Measurements from ENCODE around the gene BBS5.
"Not testable (repeated sequence)": the region's sequence is repeated elsewhere in the genome, so short reads cannot be mapped to it uniquely, and the experiment has no call there.

Gene BBS5

GRCh38 chr2:169486487-169486886, 7.2 kb downstream of the BBS5 start:
- no peak for DNase-seq (ENCODE audit: low read depth)

GRCh38 chr2:169490834-169491233, 11.5 kb downstream of the BBS5 start:
- no peak for DNase-seq (ENCODE audit: low read depth)

GRCh38 chr2:169491378-169491777, 12.1 kb downstream of the BBS5 start:
- DNase-seq (ENCODE audit: low read depth): no peak

DNA sequence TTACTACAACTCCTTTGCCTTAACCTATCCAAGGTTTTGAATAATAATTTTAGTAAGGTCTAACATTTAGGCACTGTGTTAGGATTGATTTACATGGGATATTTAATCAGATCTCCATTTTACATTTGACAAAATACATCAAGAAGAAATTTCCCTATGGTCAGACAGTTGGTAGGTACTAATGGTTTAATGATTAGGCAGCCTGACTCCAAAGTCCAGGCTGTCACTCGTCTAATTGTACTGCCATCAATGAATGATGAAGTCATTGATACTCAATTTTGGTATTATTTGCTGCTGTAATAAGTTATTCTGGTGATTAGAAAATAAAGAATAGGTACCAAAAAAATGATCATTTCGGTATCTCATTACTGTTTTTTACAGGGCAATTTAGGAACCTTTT, 14.1 kb downstream of the BBS5 start:
- no peak for DNase-seq (ENCODE audit: low read depth)

GRCh38 chr2:169495310-169495928, 16.1 kb downstream of the BBS5 start:
- no peak for DNase-seq (ENCODE audit: low read depth)

- no peak for DNase-seq (ENCODE audit: low read depth)
Measured at GRCh38 chr2:169504651-169505050, 25.4 kb downstream of the BBS5 start.

- no peak for DNase-seq (ENCODE audit: low read depth)
Measured at GRCh38 chr2:169507698-169508097, 28.4 kb downstream of the BBS5 start.

DNA sequence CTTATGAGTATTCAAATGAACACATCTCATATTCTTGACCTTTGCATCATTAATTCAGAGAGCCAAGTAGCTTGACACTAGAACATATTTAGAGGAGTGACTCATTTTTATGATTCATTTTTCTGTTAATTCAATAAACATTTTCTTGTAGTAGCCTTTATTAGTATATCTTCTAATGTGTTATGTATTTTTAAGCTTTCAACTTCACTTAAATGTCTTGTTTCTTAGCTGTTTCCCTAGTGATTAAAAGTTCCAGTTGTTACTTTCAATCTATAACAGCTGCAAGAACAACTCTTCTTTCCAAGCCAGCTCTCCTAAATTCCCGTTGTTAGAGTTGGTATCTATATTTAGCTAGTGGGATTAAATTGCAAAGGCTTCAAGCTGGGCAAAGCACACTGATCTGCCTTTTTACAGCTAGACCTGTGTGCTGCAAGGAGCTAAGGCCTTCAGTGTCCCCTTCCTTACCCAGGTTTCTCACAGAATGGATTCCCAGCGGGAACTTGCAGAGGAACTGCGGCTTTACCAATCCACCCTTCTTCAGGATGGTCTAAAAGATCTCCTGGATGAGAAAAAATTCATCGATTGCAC, 30.1 kb downstream of the BBS5 start, which contains the start of gene KLHL41:
Gene KLHL41 (plus strand): TSS at position 405 of the 588 bp plus-strand sequence. CDS start 77 bp downstream, at position 482.
- DNase-seq (ENCODE audit: low read depth): no peak

GRCh38 chr2:169509955-169510354, 30.7 kb downstream of the BBS5 start:
- DNase-seq (ENCODE audit: low read depth): no peak

DNA sequence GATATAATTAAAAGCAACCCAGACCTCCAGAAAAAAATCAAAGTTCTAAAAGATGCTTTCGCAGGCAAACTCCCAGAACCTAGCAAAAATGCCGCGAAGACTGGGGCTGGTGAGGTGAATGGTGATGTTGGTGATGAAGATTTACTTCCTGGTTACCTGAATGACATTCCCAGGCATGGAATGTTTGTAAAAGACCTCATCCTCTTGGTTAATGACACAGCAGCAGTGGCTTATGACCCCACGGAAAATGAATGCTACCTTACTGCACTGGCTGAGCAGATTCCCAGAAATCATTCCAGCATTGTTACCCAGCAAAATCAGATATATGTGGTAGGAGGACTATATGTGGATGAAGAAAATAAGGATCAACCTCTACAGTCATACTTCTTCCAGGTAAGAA, 31.2 kb downstream of the BBS5 start:
- no peak for DNase-seq (ENCODE audit: low read depth)

DNA sequence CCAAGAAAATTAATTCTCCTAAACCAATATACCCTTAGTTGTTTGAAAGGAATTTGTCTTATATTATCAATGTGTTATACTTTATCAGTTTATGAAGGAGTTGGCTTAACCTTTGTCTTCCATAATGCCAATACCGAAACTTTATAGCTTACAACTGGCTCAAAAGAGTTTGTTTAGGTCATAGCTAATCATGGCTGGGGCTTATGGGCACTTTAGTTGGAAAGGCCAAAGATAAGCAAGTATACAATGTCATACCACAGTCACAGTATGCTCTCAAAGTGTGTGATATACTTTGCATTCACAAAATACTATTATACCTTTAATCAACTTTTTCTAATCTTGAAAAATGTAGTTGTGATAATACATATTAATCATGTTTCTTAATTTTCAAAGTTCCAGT, 32.5 kb downstream of the BBS5 start:
- no peak for DNase-seq (ENCODE audit: low read depth)

DNA sequence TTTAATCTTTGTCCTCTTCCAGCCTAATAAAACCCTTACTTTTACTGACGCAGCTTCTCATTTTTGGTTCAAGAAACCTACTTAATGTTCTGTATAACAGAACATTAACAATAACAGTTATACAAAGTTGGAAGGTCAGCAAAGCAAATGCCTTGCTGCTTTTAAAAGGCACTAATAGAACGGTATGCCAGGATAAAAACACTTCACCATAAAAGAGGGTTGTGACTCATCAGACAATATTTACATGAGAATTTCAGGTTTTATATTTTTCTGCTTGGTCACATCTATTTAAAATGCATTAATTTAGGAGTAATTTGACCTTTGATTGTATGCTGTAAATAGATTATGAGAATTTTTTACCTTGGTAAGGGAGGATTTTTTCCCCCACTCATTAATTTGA, 33.2 kb downstream of the BBS5 start:
- no peak for DNase-seq (ENCODE audit: low read depth)

DNA sequence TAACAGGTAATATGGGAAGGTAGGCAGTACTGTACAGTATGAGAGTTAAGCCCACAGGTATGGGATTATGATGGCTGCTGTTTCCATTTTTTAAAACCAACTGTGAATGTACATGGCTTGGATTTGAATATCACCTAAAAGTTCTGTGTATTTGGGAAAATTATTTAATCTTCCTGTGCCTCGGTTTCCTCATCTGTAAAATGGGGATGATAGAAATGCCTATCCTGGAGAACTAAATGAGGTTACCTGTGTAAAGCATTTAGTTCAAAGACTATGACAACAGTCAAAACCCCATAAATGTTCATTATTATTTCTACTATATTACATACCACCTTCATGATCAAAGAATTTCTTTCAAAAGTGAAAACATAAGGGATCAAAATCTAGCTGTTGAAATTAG, 33.8 kb downstream of the BBS5 start:
- DNase-seq (ENCODE audit: low read depth): no peak

DNA sequence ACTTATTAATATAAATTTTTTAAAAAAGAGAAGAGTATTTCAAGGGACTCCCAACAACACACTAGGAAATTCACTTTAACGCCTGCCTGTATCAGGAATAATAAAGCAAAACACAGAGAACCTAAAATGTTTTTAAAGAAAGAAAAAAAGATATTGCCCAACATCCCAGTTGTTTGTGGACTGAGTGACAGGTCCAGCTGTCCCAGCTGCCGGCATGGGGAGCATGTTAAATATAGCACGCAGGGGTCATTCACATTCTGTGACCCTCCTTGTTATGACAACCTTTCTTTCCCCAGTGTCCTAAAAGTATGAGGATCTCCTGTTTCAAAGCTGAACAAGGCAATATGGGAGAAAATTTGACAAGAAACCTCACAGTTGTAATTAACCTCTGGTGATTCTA, 34.6 kb downstream of the BBS5 start:
- no peak for DNase-seq (ENCODE audit: low read depth)

DNA sequence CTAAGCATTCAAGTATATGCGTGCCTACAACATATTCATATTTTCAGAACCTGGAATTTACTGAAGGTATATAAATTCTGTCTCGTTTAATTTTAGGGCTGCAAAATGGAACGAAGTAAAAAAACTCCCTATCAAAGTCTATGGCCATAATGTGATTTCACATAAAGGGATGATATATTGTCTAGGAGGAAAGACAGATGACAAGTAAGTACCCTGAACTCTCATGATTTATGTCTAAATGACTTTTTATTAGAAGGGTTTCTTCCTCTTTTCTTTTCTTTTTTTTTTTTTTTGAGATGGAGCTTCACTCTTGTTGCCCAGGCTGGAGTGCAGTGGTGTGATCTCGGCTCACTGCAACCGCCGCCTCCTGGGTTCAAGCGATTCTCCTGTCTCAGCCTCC, 35.5 kb downstream of the BBS5 start:
- not testable (repeated sequence) for DNase-seq (ENCODE audit: low read depth)

DNA sequence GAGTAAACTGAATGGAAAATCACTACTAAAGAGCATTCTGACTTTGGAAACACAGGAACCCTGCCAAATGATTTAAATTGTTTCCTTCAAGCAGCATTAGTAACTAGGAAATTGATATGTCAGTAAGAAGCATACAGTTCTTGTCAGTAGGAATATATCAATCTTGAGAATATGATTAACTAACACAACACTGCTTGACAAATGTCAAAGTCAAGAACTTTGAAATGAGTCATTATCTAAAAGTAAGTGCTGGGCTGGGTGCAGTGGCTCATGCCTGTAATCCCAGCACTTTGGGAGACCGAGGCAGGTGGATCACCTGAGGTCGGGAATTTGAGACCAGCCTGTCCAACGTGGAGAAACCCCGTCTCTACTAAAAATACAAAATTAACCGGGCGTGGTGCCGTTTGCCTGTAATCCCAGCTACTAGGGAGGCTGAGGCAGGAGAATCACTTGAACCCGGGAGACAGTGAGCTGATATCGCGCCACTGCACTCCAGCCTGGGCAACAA, 37.2 kb downstream of the BBS5 start:
- not testable (repeated sequence) for DNase-seq (ENCODE audit: low read depth)

DNA sequence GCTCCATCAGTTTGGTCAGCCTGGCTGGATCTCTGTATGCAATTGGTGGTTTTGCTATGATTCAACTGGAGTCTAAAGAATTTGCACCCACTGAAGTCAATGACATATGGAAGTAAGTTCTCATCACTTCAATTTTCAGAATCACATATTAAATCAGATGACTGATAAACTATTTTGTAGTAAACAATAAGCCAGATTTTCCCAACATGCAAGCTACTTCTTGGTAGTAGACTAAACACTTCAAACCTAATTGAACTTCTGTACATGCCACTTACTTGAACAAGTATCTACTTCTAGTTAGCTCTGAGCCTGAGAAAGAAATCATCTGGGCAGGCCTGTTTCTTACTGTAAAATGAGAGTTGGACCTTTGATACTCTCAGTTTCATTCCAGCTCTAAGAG, 41.6 kb downstream of the BBS5 start:
- DNase-seq (ENCODE audit: low read depth): no peak

GRCh38 chr2:169523681-169524080, 44.4 kb downstream of the BBS5 start:
- no peak for DNase-seq (ENCODE audit: low read depth)

DNA sequence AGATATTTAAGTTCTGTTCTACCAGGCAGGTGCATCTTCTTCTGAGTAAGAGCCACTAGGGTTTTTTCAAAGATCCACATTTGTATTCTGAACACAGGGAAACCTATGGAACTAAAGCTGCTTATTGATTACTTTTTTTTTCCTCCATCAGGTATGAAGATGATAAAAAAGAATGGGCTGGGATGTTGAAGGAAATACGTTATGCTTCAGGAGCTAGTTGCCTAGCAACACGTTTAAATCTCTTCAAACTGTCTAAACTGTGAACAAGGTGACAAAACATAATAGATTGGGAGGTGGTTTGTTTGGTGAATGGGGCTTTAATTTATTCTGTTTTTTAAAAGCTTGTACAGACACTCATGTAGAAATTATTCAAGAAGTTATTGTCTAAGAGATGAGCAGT, 46.1 kb downstream of the BBS5 start:
- no peak for DNase-seq (ENCODE audit: low read depth)

DNA sequence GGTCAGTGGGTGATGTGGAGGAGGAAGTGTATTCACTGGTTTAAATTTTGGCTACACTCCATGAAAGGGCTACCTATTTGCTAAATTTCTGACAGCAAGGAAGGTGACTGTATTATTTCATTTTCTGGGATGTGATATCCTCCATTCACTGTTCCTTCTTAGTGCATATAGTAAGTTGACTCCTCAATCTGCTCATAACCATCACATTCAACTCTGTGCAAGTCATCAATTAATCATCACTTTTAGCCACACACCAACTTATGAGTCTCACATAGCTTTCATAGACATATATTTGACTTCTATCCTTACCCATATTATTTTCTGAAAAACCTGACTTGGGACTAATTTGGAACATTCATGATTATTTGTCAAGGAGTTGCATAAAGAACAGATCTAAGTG, 47.2 kb downstream of the BBS5 start:
- no peak for DNase-seq (ENCODE audit: low read depth)

GRCh38 chr2:169528271-169528701, 49.0 kb downstream of the BBS5 start:
- DNase-seq (ENCODE audit: low read depth): peak; percentile 60

DNA sequence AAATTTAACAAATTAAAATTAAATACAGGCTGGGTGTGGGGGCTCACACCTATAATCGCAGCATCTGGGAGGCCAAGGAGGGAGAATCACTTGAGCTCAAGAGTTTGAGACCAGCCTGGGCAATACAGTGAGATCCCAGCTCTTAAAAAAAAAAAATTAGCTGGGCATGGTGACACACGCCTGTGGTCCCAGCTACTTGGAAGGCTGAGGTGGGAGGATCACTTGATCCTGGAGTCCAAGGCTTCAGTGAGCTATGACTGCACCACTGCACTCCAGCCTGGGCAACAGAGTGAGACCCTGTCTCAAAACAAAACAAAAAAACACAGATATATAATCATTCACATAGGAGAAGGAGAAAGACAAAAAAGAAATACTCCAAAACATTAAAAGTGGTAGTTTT, 60.2 kb downstream of the BBS5 start:
- not testable (repeated sequence) for DNase-seq (ENCODE audit: low read depth)

DNA sequence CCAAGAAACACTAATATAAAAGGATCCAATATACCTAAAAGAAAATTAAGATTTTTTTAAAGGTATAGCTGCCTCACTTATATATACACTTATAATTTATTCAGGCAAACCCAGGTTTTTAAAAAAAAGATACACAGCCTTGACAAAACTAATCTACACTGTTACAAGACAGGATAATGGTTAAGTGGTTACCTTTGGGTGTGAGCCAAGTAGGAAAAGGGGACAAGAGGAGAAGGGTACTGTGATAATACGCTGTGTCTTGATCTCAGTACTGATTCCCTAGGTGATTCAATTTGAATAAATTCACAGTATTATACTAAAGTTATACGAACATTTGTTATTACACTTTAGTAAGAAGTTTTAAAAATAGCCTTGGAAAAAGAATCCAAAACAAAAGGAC, 60.9 kb downstream of the BBS5 start:
- DNase-seq (ENCODE audit: low read depth): no peak

DNA sequence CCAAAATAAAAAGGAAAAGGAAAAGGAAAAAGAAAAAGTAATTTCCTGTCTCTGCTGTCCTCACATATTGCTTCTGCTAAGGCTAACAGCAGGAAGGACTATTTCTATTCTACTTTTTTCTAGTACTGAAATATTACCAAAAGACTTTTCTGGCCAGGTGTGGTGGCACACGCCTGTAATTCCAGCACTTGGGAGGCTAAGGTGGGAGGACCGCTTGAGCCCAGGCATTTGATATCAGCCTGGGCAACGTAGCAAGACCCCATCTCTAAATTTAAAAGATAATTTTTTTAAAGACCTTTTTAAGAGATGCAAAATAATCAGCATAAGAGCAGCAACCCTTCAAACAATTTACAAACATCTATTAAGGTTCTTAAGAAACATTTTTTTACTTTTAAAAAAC, 63.1 kb downstream of the BBS5 start:
- DNase-seq (ENCODE audit: low read depth): no peak
